Prostate gland (tissue), 2 donors: ENCODE results near the gene RABGAP1L. TPM values are rescaled to one million over a fixed set of nuclear protein-coding genes. Genes with fewer than 3 reads are reported as not detected.
"Not testable (repeated sequence)": the region's sequence is repeated elsewhere in the genome, so short reads cannot be mapped to it uniquely, and the experiment has no call there.

Experiments used
- DNase-seq: peaks from one replicate; pipeline ENCODE4 v3.0.0-alpha.2; 2019; ENCODE audit warnings: low spot score
- H3K27ac ChIP-seq, 2 donors: fragments of 200-600 bp; sonication (generic); 2 replicates each; pipeline ENCODE4 v1.5.1; 2017 to 2019
- H3K27me3 ChIP-seq: fragments of 200-600 bp; sonication (generic); replicated peaks from 2 replicates; pipeline ENCODE4 v1.5.1; 2019; ENCODE audit not compliant: insufficient read depth
- H3K36me3 ChIP-seq, 2 donors: fragments of 200-600 bp; sonication (generic); 1 replicate in 1 of 2; 2 replicates in 1 of 2; pipeline versions ENCODE4 v1.5.1 to v1.8.1; 2017 to 2019
- H3K4me1 ChIP-seq: fragments of 200-600 bp; sonication (generic); replicated peaks from 2 replicates; pipeline ENCODE4 v1.5.1; 2019
- H3K4me3 ChIP-seq, 2 donors: fragments of 200-600 bp; sonication (generic); 2 replicates each; pipeline ENCODE4 v1.5.1; 2017 to 2019
- H3K9me3 ChIP-seq: fragments of 200-600 bp; sonication (generic); 2 replicates; pipeline ENCODE4 v1.5.1; 2017
- CTCF ChIP-seq, 4 experiments: fragments of 200-600 bp in 2 of 4; fragments of 450-650 bp in 2 of 4; sonication (generic) in 2 of 4; IDR thresholded peaks; 1 replicate in 3 of 4; 2 replicates in 1 of 4; pipeline ENCODE4 v1.5.1; 2016 to 2019; ENCODE audit warnings: antibody characterized with exemption in 4 of 4, mild to moderate bottlenecking in 2 of 4, moderate library complexity in 2 of 4
- POLR2A ChIP-seq: fragments of 450-650 bp; IDR thresholded peaks from one replicate; pipeline ENCODE4 v1.6.1; 2016; ENCODE audit warnings: antibody characterized with exemption, mild to moderate bottlenecking
- POLR2AphosphoS5 ChIP-seq: sonication (generic); formaldehyde crosslinking; IDR thresholded peaks from one replicate; pipeline ENCODE4 v1.6.1; 2017; ENCODE audit warnings: antibody characterized with exemption
- WGBS: methylation state at CpG from one replicate; pipeline ENCODE4 v1.1.5; 2018; 5-methylcytosine and 5-hydroxymethylcytosine counted together
- intact Hi-C: fragments of 100-400 bp; cut with DNase I; formaldehyde crosslinking; loops from one replicate; pipeline ENCODE4 v1.14.2; 2022
- total RNA-seq, 2 donors: library from RNA; depleted of rRNA; stranded (reverse); fragments of >200 nt; gene quantifications; one replicate each; pipeline ENCODE4 v1.1.0, GENCODE V29; 2016

RABGAP1L gene
- total RNA-seq, 2 donors from 2014 or later = 32.3 to 41.5 TPM

- intact Hi-C loops = no loop called here
- Histone ChIP-seq H3K27me3 (no peaks in the 10 kb centered on the region), H3K36me3 (no peaks in the 10 kb centered on the region), H3K4me3 (no peak overlapping the region), H3K9me3 (no peaks in the 10 kb centered on the region), H3K4me1 (no peaks in the 10 kb centered on the region), H3K27ac (no peak overlapping the region)
- TF ChIP-seq POLR2AphosphoS5 = no peak
- TF ChIP-seq CTCF (IDR thresholded peaks at IDR 0.05) = no peak
- TF ChIP-seq POLR2A = no peak
- WGBS = 83% methylated on average over 5 of the region's 5 CpGs
- DNase-seq = no peak
These were observed 84.7 kb downstream of the RABGAP1L start for GRCh38 chr1:174244017-174244416.

- Histone ChIP-seq H3K27me3 (no peaks in the 10 kb centered on the region), H3K27ac (no peak overlapping the region), H3K9me3 (no peaks in the 10 kb centered on the region), H3K4me1 (no peaks in the 10 kb centered on the region), H3K4me3 (no peak overlapping the region), H3K36me3 (no peaks in the 10 kb centered on the region)
- no peak for DNase-seq
- TF ChIP-seq CTCF (IDR thresholded peaks at IDR 0.05) = no peak
- TF ChIP-seq POLR2AphosphoS5 = no peak
- no peak for TF ChIP-seq POLR2A
- WGBS = 97% methylated on average over 4 of the region's 4 CpGs
- intact Hi-C loops = no loop called here
These were observed 88.2 kb downstream of the RABGAP1L start for GRCh38 chr1:174247472-174247871.

GRCh38 chr1:174248041-174248440 is 88.7 kb downstream of the RABGAP1L start:
- Histone ChIP-seq H3K27ac (no peak overlapping the region), H3K27me3 (no peaks in the 10 kb centered on the region), H3K4me1 (no peaks in the 10 kb centered on the region), H3K9me3 (no peaks in the 10 kb centered on the region), H3K36me3 (no peaks in the 10 kb centered on the region), H3K4me3 (no peak overlapping the region)
- no peak for DNase-seq
- no peak for TF ChIP-seq POLR2A
- no peak for TF ChIP-seq CTCF (IDR thresholded peaks at IDR 0.05)
- intact Hi-C loops = no loop called here

- DNase-seq, H3K27ac ChIP-seq, H3K9me3 ChIP-seq, H3K4me1 ChIP-seq, H3K27me3 ChIP-seq, intact Hi-C loops, H3K36me3 ChIP-seq, H3K4me3 ChIP-seq: not testable (repeated sequence)
- WGBS = 97% methylated on average over 14 of the region's 14 CpGs
These were observed 97.1 kb downstream of the RABGAP1L start for GRCh38 chr1:174256386-174256785.

GRCh38 chr1:174258148-174258550 is 98.8 kb downstream of the RABGAP1L start:
- H3K36me3 ChIP-seq = no peaks in the 10 kb centered on the region
- no peak overlapping the region for H3K27ac ChIP-seq
- H3K9me3 ChIP-seq = no peaks in the 10 kb centered on the region
- no peaks in the 10 kb centered on the region for H3K27me3 ChIP-seq
- WGBS = 42% methylated on average over 1 of the region's 1 CpG
- no peak overlapping the region for H3K4me3 ChIP-seq
- TF ChIP-seq CTCF (IDR thresholded peaks at IDR 0.05) = peak in 3 of 4 experiments; percentile 42 to 63 (median 54)
- no peak for TF ChIP-seq POLR2A
- no peak for TF ChIP-seq POLR2AphosphoS5
- intact Hi-C loops = no loop called here
- H3K4me1 ChIP-seq = no peaks in the 10 kb centered on the region
- peak; percentile 9 for DNase-seq
